NCI-H128 (cell line): ENCODE data around the gene SLC31A1.

ENCODE experiments used
- DNase-seq: peaks from one replicate; lab custom pipeline; 2025; ENCODE audit not compliant: unreplicated experiment; lab: John Stamatoyannopoulos, UW

The SLC31A1 gene

DNA sequence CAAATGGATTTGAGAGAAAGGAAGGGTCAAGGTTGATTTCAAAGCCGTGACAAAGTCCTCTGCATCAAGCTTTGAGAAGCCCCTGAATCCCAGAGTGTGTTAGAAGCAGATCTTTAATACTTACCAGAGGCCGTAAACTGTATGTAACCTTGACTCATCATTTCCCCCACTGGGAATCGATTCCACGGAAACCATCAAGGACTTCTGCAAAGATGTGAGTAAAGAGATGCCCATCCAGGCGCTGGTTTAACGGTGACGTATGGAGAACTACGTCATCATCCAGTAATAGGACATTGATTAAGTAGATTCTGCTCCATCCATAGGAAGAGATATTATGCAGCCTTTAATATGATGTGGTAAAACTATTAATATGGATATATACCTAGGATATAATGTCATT, 80.2 kb downstream of the SLC31A1 start:
- no peak for DNase-seq

DNA sequence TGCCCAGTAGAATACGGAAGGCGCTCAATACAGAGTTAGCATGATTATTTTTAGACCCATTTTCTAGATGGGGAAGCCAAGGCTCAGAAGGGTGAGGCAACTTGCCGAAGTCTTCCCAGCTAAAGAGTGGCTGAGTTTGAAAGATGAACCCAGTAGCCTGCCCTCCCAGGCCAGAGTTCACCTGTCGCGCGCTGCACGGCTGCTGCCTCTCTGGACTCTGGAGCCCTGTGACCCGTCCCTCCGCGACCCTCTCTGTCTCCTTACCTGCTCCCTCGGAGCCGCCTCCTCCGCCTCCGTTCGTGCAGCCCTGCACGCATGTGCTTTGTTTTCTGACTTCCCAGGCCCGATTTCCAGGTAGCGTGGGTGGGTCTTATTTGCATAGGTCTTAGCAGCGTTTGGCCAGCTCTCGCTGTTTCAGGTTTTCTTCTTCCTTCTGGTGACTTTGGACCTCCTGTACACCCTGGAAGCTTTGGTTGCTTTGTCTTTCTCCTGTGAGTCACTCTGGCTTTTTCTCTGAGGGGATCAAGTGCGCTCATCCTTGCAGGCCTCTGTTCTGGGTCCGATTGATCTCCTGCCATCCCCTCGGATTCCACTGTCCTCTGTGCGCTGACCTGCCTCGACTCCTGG, 81.6 kb downstream of the SLC31A1 start, which contains the start of gene RNF183:
Gene RNF183 (minus strand): TSS at position 585 of the 627 bp plus-strand sequence. CDS start 5,192 bp downstream, outside the sequence.
- DNase-seq = no peak

DNA sequence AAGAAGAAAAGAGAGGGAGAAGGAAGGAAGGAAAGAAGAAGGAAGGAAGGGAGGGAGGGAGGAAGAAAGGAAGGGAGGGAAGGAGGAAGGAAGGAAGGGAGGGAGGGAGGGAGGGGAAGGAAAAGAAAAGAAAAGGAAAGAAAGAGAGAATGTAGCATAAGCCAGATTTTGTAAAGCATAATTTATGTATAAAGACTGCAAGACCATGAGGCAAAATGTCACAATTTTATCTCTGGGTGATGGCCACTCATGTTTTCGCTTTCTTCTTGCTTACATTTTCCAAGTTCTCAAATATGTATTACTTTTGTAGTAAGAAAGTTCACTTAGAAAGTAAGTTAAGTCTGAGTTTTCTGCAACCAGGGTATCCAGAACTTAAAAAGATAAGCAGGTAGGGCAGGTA, 85.2 kb downstream of the SLC31A1 start:
- no peak for DNase-seq

DNA sequence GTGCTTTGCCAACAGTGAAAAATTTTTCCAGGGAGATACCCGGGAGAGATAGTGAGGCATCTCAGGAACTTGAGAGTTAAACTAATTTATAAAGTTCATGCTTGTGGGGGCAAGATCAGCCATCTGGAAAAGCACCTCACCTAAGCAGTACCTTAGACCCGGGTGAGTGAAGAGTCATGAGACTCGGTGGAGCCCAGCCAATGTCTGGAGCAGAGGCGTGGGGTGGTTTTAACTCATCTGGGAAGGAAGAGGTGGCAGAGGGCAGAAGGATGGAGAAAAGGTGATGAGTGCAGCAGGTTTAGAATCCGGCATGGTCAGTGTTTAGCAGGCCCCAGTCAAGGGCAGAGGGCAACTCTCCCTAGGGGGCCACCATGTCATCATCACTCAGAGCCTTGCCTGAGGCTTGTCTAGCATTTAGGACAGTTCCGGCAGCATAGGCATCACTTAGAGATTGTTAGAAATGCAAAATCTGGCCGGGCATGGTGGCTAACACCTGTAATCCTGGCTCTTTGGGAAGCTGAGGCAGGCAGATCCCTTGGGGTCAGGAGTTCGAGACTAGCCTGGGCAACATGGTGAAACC, 86.1 kb downstream of the SLC31A1 start:
- no peak for DNase-seq

DNA sequence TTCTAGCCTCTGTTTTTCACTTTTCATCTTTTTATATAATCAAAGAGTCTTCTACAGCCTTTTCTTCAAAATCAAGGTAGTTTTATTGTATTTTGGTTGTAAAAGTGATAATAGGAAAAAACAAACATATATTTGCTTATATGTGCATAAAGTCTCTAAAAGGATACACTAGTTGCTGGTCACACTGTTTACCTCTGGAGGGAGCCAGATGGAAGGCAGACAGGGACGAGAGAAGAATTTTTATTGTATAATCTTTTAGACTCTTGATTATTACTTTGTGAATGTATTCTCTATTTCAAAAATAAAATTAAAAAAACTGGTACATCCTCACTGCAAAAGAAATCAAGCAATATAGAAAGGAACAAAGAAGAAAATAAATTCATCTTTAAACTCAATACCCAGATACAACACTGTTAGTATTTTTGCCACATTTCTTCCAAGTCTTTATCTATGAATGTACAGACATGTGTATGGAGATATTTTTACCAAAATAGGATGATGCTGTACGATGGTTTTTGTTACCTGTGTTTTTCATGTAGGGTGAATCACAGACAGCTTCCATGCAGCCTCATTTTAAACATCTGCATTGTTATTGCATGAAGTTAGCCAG, 88.0 kb downstream of the SLC31A1 start:
- no peak for DNase-seq

DNA sequence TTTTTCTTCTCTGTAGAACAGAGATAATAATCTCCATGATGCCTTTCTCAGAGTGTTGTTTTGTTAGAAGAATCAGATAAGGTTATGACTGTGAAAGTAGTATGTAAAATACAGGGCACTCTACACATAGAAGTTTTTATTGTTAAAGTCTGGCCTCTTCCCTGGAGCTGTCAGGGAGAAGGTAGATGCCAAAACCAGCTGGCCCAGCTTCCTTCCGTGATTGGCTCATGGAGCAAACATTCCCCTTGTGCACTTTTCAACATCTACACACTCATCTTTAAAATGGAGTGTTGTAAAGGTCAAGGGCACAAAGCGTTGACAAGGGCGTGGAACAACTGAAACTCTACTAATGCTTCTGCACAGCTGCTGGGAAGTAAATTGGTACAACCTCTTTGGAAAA, 89.2 kb downstream of the SLC31A1 start:
- DNase-seq = no peak

DNA sequence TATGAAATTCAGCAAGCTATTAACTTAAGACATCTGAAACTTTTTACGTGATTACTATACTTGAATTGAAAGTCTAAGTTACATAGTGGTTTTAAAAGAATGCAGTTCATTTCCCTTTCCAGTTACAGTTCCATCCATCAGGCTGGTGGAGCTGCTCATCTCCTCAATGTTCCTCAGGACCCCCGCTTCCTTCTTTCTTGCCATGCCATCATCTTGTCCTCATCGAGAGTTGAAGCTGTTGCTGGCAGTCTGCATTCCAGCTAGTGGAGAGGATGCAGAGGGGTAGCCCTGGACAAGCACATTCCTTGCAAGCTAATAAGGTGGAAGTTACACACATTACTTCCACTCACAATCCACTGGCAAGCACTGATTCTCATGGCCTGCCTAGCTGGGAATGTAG, 90.6 kb downstream of the SLC31A1 start:
- DNase-seq = no peak

DNA sequence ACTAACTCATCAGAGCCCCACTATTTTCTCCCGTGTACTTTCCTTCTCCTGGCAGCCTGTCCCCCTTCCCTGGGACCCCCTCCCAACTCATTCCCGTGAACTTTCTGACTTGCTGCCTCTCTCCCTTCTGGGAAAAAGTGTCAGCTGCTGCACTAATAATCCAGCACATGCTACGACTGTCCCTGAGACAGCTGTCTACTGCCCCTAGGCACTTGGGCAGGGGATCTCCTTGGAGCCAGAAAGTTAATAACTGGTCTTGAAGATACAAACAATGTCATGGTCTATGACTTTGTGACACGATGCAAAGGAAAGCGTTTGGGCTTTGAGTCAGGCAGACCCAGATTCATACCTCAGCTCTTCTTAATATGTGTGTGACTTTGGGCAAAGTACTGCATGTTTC, 91.9 kb downstream of the SLC31A1 start:
- no peak for DNase-seq
